ENCODE data around the gene GNPTG.

GNPTG gene

GRCh38 chr16:1335211-1335971 is 16.3 kb upstream of the GNPTG start:
- no peak for DNase-seq

- DNase-seq, result no peak
Measured at GRCh38 chr16:1335996-1336395, 15.7 kb upstream of the GNPTG start.

GRCh38 chr16:1336619-1337018 is 15.1 kb upstream of the GNPTG start:
- DNase-seq, result no peak

DNA sequence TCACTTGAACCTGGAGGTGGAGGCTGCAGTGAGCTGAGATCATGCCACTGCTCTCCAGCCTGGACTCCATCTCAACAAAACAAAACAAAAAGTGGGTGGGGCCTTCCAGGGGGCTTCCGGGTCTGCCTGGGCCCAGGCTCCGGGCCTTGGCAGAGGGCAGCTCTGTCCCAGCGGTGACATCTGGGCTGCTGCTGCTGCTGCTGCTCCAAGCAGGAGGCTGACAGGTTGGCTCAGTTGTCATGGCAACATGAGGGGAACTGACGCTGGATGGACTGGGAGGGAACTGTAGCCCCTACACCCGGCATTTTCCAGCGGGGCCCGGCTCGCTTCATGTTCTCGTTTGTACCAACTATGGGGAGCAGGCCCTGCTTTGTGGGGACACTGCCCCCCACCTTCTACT is 14.2 kb upstream of the GNPTG start:
- no peak for DNase-seq

DNA sequence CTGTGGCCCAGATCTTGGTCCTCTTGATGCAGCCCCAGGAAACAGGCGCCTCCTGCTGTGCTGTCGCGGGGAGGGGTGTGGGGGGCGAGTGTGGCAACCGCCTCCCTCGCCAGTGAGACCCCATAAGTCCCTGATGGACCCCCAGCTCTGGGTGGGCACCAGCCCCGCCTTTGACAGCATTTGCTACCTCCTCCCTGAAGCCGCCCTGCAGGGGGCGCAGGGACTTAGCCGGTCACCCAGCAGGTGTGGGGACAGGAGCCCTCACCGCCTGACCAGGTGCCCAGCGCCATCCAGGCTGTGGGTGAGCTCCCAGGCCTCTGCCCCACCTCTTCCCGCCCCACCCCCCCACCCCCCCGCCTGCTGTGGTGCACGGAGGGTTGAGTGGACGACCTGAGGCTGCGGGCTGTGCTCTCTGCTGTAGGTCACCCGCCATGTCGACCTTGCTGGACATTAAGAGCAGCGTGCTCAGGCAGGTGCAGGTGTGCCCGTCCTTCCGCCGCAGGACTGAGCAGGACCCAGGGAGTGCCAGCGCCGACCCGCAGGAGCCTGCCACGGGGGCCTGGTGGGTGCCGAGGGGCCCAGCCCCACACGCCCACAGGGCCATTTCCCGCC is 13.5 kb upstream of the GNPTG start:
- DNase-seq, result no peak

DNA sequence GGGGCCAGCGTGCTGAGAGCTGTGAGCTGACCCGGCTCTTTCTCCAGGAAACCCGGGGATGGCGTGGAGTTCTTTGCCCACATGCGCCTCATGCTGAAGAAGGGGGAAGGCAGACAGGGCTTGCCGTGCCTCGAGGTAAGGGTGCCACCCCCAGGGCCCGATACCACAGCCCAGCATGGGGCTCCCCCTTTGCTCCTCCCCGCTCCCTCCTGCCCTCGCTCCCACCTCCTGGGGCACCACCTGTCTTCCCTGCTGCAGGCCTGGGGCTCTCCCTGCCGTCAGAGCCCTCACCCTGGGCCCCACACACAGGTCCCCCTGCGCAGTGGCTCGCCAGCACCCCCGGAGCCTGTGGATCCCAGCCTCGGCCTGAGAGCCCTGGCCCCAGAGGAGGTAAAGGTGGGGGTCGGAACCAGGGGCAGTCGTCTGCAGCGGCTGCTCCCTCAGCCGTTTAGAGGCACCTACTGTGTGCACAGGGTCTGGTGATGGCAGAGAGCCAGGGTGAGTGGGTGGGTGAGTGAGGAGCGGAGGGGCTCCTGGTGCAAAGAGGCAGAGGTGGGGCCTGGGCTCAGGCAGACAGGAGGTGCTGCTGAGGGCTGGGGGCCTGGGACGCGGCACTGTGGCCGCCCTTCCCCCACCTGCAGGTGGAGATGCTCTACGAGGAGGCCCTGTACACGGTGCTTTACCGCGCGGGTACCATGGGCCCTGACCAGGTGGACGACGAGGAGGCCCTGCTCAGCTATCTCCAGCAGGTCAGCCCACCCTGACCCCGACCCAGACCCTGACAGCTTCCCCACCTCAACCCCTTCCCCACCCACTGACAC is 12.7 kb upstream of the GNPTG start:
- no peak for DNase-seq

- DNase-seq, result no peak
Measured at GRCh38 chr16:1340730-1341494, 10.8 kb upstream of the GNPTG start.

- DNase-seq, result no peak
Measured at GRCh38 chr16:1341495-1342420, 10.0 kb upstream of the GNPTG start.

DNA sequence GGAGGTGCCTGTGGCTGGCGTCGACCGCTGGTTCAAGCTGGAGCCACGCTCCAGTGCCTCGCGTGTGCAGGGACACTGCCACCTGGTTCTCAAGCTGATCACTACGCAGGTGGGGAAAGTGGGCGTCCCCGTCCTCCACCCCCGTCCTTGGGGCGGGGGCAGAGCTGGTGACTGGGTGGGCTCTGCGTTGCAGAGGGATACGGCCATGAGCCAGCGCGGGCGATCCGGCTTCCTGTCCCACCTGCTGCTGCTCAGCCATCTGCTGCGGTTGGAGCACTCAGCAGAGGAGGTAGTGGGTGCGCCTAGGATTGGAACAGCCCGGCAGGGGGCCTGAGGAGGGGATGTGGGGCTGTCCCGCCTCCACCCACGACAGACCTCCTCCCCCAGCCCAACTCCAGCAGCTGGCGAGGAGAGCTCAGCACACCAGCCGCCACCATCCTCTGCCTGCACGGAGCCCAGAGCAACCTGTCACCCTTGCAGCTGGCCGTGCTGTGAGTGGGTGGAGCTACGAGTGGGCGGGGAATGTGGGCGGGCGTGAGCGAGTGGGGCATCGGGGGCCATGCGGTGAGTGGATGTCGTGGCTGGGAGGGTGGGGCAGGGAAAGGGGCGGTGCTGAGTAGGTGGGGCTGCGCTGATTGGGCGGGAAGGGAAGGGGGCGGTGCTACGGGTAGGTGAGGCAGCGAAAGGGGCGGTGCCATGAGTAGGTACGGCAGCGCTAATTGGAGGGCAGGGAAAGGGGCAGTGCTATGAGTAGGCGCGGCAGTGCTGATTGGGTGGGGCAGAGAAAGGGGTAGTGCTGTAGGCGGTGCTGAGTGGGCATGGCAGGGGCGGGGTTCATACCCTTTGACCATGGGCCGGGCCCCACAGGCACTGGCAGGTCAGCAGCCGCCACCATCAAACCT is 9.0 kb upstream of the GNPTG start:
- peak; percentile 92 for DNase-seq

GRCh38 chr16:1343428-1344242 is 8.1 kb upstream of the GNPTG start:
- no peak for DNase-seq

DNA sequence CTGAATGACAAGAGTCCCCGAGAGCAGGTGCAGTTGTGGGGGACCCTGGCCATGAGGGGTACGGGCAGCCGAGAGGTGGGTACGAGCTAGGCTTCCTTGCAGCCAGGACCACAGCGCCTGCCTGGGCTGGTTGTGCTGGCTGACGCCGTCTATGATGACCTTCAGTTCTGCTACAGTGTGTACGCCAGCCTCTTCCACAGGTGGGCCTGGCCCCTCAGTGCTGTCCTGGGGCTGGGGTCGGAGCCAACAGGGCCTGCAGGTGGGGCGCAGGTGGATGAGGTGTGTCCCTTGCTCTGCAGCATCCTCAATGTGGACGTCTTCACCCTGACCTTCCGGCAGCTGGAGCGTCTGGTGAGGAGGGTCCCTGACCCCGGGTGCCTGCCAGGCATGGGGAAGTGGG is 7.2 kb upstream of the GNPTG start:
- DNase-seq, result no peak

DNA sequence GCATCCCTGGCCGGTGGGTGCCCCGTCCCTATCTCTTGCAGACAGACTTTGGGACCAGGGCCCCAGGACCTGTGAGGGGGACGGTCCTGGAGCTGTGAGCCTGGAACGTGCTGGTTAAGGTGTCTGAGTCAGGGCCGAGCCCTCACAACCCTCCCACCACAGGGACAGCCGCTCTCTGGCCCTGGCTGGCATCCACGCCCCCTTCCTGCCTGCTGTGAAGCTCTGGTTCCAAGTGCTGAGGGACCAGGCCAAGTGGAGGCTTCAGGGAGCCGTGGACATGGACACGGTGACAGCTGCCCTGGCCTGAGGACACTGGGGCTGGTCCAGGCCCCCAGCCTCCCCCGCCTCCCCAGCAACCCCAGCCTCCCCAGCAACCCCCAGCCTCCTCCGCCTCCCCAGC is 6.6 kb upstream of the GNPTG start:
- DNase-seq, result no peak

DNA sequence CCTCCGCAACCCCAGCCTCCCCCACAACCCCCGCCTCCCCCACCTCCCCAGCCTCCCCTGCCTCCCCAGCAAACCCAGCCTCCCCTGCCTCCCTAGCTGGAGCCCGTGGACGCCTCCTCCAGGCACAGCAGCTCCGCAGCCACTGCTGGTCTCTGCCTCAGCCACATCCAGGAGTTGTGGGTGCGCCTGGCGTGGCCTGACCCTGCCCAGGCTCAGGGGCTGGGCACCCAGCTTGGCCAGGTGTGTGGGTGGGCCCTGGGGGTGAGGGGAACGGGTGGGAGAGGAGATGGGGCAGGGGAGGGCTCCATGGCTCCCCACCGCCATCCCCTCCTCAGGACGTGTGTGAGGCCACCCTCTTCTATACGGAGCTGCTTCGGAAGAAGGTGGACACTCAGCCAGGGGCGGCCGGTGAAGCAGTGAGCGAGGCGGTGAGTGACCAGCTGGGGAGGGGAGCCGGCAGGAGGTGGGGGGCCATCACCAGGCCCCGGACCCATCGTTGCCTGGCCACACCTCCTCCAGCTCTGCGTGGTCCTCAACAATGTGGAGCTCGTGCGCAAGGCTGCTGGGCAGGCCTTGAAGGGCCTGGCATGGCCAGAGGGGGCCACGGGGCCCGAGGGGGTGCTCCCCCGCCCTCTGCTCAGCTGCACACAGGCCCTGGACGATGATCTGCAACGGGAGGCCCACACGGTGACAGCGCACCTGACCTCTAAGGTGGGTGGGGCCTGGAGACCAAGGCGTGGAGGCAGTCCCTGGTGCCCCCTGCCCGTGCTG is 5.9 kb upstream of the GNPTG start:
- DNase-seq, result no peak

- no peak for DNase-seq
Measured at GRCh38 chr16:1346422-1347285, 5.1 kb upstream of the GNPTG start.

DNA sequence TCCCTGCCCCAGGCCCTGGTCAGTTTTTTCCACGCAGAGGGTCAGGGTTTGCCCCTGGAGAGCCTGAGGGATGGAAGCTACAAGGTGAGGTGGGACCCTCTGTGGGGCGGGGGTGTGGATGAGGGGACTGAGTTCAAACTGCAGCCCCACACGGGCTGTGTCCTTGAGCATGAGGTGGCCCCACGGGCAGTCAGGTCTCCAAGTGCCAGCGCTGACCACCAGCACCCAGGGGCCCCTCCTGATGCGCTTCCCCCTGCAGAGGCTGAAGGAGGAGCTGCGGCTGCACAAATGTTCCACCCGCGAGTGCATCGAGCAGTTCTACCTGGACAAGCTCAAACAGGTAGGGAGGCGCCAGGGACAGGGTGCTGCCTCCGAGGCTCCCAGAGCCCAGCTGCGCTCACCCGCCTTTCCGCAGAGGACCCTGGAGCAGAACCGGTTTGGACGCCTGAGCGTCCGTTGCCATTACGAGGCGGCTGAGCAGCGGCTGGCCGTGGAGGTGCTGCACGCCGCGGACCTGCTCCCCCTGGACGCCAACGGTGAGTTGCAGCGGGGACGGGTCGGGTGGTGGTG is 4.4 kb upstream of the GNPTG start:
- no peak for DNase-seq

DNA sequence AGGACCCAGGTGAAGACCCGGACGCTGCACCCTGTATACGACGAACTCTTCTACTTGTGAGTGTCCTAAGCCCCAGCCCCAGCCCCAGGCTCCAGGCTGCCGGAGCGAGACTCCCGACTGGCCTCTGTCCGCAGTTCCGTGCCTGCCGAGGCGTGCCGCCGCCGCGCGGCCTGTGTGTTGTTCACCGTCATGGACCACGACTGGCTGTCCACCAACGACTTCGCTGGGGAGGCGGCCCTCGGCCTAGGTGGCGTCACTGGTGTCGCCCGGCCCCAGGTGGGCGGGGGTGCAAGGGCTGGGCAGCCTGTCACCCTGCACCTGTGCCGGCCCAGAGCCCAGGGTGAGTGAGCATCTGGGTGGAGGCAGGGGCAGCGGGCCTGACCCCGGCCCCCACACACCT is 3.8 kb upstream of the GNPTG start:
- no peak for DNase-seq

- DNase-seq, result no peak
Measured at GRCh38 chr16:1348441-1348840, 3.3 kb upstream of the GNPTG start.

- DNase-seq, result no peak
Measured at GRCh38 chr16:1348926-1349325, 2.8 kb upstream of the GNPTG start.

All from NCI-H526 treated with DMSO at 0.1 percent for 48 hours (cell line).